GM19025 (cell line): Measurements from ENCODE around the gene PTAR1.

ENCODE experiments used
- ATAC-seq: cut with Tn5 transposase; IDR thresholded peaks from one replicate; pipeline ENCODE4 v1.9.1; 2021; ENCODE audit warnings: mild to moderate bottlenecking, low read depth, moderate library complexity; ENCODE audit not compliant: unreplicated experiment

The PTAR1 gene

DNA sequence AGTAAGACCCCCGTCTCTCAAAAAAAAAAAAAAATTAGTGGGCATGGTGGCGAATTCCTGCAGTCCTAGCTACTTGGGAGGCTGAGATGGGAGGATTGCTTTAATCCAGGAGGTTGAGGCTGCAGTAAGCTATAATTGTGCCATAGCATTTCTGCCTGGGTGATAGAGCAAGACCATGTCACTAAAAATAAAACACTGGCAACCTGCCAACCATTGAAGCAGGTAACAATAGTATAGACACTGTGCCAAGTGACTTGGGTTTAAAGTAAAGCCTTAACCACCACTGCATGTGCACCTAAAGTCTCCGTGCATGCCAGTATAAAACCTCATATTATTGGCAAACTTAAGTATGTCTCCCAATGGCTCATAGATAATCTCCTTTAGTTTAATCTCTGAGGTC, 84.2 kb downstream of the PTAR1 start:
- no peak for ATAC-seq

DNA sequence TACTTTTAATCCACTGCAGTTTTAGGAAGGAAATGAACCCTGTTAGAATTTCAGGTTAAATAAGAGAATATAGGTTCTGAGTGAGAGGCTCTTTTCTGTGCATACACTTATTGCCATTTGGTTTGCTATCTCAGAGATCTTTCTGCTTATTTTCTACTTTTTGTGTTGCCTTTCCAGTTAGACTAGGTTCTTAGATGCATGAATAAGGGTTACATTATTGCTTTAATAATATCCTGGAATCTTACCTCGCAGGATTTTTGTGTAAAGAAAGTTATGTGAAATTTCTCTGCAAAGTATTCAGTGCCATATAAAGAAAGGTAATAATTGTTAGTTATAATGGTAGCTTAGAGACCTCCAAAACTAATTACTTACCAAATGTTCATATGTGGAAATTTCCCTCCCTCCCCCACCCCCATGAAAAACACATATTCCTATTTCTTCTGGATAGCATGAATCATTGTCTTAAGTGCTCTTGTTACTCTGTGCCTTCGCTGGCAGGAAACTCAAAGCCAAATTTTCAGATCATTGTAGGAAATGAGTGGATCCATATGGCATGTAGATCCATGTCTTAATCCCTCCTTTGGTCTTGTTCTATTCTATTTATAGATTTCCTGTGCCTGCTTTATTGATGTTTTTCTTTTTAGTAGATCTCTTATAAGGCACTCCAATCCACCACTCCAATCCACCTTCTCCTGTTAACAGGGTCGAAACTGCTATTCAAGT, 84.9 kb downstream of the PTAR1 start:
- no peak for ATAC-seq

DNA sequence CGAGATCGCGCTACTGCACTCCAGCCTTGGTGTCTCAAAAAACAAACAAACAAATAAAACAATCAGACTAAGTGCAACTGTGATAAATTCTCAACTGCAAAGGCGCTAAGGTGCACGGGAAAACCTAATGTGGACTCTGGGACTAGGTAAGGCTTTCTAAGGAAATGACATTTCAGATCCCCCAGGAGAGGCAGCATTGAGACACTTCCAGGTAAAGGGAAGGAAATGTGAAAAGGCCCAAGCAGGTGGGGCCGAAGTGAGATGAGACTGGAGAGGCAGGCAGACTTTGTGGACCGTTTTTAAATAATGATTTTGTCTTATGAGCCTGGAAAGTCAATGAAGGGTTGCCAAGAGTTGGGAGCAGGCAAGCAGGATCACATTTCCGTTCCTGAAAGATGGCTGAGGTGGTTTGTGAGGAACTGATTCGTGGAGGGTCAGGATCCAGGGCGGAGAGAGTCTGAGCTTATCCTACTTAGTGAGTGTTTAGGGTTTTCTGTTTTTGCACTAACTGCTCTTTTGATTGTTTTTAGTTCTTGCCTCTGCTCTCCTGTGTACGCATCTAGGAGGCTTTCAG, 85.6 kb downstream of the PTAR1 start:
- ATAC-seq = no peak

DNA sequence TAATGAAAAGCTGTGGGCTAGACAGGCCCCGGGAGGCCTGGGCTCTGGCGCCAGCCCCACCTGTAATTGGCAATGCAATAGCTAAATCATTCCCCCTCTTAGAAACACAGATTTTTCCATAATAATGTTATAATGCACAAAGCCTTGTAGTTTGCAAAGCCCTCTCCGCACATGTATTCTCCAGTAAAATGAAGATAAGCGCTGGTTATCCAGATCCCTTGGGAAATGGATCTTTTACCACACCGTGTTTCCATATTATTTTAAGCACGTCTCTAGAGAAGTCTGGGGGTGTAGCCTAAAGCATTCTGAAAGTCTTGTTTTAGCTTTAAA, 86.5 kb downstream of the PTAR1 start:
- ATAC-seq = no peak

DNA sequence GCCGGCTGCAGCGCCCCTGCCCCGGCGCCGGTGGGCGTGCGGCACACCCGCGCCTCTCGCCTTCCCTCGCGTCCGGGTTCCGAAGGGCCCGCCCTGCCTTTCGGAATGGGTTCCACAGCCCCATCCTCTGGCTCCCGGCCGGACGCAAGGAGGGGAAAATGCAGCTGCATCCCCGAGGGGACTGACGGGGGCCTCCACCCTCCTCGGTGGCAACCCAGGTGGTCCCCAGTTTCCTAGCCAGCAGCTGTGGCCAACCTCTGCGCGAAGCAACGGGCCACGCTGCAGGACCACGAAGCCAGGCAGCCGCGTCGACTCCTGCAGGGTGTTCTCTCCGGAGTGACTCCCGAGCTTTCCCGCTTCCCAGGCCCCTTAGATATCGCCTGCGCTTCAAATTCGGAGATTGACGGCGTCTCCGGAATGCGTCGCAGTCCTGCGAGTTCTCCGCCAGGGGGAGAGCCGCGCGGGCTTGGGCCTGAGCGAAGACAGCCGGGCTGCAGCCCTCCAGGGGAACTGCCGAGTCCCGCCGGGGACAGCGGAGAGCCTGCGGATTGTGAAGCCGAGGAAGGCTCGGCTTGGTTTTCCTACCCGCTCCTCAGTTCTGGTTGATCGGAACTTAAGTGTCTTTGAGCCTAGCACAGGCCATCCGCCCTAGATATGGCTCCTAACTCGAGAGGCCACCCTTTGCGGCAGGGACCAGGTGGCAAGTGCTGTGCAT, 87.1 kb downstream of the PTAR1 start:
- peak; percentile 93 for ATAC-seq

DNA sequence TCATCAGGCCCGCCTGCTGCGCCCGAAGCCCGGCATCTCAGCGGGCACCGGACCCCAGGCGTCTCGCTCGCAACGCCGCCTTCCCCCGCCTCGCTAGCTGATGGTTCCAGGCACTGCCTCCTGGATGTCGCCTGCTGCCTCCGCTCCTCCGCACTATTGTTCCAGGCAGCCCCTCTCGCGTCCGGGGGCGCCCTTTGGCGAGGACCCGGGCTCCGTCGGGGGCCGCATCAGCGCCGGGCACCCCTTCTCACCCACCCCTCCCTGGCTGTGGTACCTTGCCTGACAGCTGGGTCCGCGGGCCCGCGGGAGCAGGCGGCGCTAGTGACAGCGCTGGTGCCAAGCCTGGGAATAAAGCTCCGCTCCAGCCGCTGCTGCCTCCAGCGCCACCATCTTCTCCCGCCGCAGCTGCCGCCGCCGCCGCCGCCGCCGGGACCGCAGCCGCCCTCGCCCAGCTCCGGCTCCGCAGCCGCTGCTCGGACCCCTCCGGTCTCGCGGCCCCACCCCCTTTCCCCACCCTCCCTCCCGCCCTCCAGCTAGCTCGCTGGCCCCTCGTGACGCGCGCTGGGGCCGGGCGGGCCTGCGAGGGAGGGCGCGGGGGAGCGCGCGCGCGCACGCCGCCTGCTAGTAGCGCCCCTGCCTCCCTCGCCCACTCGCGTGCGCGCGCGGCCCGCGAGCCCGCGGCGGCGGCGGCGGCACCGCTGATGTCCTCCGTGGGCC, 87.8 kb downstream of the PTAR1 start, which contains the start of gene APBA1:
TSS of gene APBA1 (minus strand) at position 493 of the 717 bp plus-strand sequence.
- peak; percentile 28 for ATAC-seq

DNA sequence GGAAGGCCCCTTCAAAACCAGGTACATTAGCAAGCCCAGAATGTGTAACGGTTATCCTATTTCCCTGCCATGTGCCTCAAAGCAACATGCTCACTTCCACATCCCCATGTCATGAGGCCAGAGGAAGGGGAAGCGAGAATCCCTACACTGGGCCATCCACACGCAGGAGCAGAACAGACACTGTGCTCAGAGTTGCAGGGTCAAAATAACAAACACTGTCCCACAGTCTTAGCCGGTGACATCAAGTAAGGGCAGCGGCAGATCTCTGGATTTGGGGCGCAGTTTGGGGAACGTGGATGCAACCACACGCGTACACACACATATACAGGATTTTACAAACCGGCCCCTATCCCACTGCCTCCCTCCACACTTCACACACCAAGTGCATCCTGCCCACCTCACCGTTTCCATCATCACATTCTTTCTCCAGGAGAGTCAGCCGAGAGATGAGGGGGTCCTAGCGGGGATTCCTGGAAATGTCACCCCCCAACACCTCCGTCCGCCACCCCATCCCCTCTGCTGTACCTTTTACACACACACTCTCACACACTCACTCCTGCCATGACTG, 88.4 kb downstream of the PTAR1 start:
- ATAC-seq = no peak

DNA sequence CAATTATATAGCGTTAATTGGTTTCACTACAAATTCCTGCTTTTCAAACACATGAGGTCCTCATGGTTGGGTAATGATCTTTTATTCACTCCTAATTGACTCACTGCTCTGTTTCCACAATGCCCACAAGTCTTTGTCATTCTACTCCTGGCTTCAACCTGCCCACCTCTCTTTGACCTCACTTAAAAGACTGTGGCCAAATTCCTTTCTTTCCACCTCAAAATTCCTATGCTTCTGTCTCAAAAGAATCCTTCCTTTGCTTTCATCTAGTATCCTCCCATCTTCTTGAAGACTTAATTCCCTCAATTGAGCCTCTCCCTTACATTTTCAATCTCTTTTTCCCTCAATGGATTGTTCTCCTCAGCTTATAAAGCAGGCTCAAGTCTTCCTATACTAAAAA, 92.5 kb downstream of the PTAR1 start:
- no peak for ATAC-seq

DNA sequence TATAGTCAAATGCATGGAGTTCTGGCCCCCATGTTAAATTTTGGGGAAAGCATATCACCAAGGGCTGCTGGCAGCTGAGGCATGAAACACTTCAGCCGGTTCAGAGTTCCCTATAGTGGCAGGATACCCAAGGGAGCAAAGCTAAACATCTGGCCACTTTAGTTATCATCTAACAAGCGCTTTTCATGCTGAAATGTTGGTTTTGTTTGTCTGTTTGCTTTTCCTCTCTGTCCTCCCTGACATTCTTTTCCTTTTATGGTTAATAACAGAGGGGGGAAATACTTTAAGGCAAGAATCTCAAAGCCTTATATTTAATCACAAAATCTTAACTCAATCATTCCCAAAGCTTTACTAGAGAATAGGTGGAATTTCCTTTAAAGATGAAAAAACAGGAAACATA, 99.5 kb downstream of the PTAR1 start:
- no peak for ATAC-seq
